Brain microvascular endothelial cell (primary cell): ENCODE results near the gene OR6C76.
"Not testable (repeated sequence)": the region's sequence is repeated elsewhere in the genome, so short reads cannot be mapped to it uniquely, and the experiment has no call there.

Experiments
- DNase-seq: peaks from one replicate; pipeline ENCODE4 v3.0.0-alpha.2; 2020
- H3K27ac ChIP-seq: fragments of 250-450 bp; sonication (Bioruptor Pico); 2 replicates; pipeline ENCODE4 v1.5.1; 2020; ENCODE audit warnings: mild to moderate bottlenecking, moderate library complexity
- H3K27me3 ChIP-seq: fragments of 250-450 bp; sonication (Bioruptor Pico); replicated peaks from 2 replicates; pipeline ENCODE4 v1.5.1; 2020; ENCODE audit warnings: mild to moderate bottlenecking
- H3K36me3 ChIP-seq: fragments of 250-450 bp; sonication (Bioruptor Pico); replicated peaks from 2 replicates; pipeline ENCODE4 v1.5.1; 2020; ENCODE audit warnings: mild to moderate bottlenecking
- H3K4me3 ChIP-seq: 2 replicates; pipeline ENCODE4 v1.5.1; 2011; ENCODE audit warnings: low read depth, mild to moderate bottlenecking, control low read depth, low read length, moderate library complexity
- CTCF ChIP-seq: IDR thresholded peaks from 2 replicates; pipeline ENCODE4 v1.5.1; 2011; ENCODE audit warnings: low read depth, mild to moderate bottlenecking, moderate library complexity, low read length, control low read depth, inconsistent platforms; ENCODE audit errors: missing control alignments
- in situ Hi-C: cut with HindIII; loops from 2 replicates; pipeline ENCODE4 v1.10.0; 2017; ENCODE audit warnings: low sequenced_read_pairs, low pct_ligation_motif_present

The OR6C76 gene

GRCh38 chr12:55428331-55429243 lies 2.5 kb downstream of the OR6C76 start:
- no peak for TF ChIP-seq CTCF
- no peak for DNase-seq
- H3K27ac ChIP-seq: no peak overlapping the region
- in situ Hi-C loops: no loop called here
- H3K4me3 ChIP-seq: no peak overlapping the region
- H3K27me3 ChIP-seq: no peaks in the 10 kb centered on the region
- no peaks in the 10 kb centered on the region for H3K36me3 ChIP-seq

GRCh38 chr12:55441233-55441632 lies 15.2 kb downstream of the OR6C76 start:
- H3K36me3 ChIP-seq: not testable (repeated sequence)

GRCh38 chr12:55443776-55444175 lies 17.7 kb downstream of the OR6C76 start, which contains the start of gene OR6C2:
Gene OR6C2 (plus strand): TSS chr12:55444076. CDS start chr12:55452214, 8,138 bp downstream.
- Histone ChIP-seq H3K27me3 (no peaks in the 10 kb centered on the region), H3K27ac (no peak within 1 kb of the TSS), H3K36me3 (no peaks in the 10 kb centered on the region), H3K4me3 (no peak within 1 kb of the TSS)
- no peak for TF ChIP-seq CTCF
- DNase-seq: no peak
- in situ Hi-C loops: no loop called here

More at GRCh38 chr12:55441233-55441632, 15.2 kb downstream of the OR6C76 start:
- DNase-seq, in situ Hi-C loops, H3K27ac ChIP-seq, H3K27me3 ChIP-seq, H3K4me3 ChIP-seq: not testable (repeated sequence)

- TF ChIP-seq CTCF: no peak
- in situ Hi-C loops: no loop called here
- no peak for DNase-seq
- Histone ChIP-seq H3K27ac (no peak overlapping the region), H3K4me3 (no peak overlapping the region), H3K36me3 (no peaks in the 10 kb centered on the region), H3K27me3 (no peaks in the 10 kb centered on the region)
Observed at GRCh38 chr12:55445357-55445756, 19.3 kb downstream of the OR6C76 start.

- no peak for TF ChIP-seq CTCF
- in situ Hi-C loops: no loop called here
- Histone ChIP-seq H3K27me3 (no peaks in the 10 kb centered on the region), H3K4me3 (no peak overlapping the region), H3K27ac (no peak overlapping the region), H3K36me3 (no peaks in the 10 kb centered on the region)
- no peak for DNase-seq
Observed at GRCh38 chr12:55446326-55446725, 20.3 kb downstream of the OR6C76 start.

- in situ Hi-C loops: no loop called here
- Histone ChIP-seq H3K36me3 (no peaks in the 10 kb centered on the region), H3K27me3 (no peaks in the 10 kb centered on the region), H3K4me3 (no peak overlapping the region), H3K27ac (no peak overlapping the region)
- no peak for TF ChIP-seq CTCF
- no peak for DNase-seq
Observed at GRCh38 chr12:55448825-55449224, 22.8 kb downstream of the OR6C76 start.

- H3K27me3 ChIP-seq, DNase-seq, in situ Hi-C loops, H3K36me3 ChIP-seq, H3K4me3 ChIP-seq, H3K27ac ChIP-seq: not testable (repeated sequence)
Observed at GRCh38 chr12:55464926-55465325, 38.9 kb downstream of the OR6C76 start.
